Measurements from ENCODE around the gene PTGDR2. TPM values are rescaled to one million over a fixed set of nuclear protein-coding genes. Genes with fewer than 3 reads are reported as not detected.

The PTGDR2 gene
- total RNA-seq, 1 experiment from 2014 or later, result 0.07 TPM

DNA sequence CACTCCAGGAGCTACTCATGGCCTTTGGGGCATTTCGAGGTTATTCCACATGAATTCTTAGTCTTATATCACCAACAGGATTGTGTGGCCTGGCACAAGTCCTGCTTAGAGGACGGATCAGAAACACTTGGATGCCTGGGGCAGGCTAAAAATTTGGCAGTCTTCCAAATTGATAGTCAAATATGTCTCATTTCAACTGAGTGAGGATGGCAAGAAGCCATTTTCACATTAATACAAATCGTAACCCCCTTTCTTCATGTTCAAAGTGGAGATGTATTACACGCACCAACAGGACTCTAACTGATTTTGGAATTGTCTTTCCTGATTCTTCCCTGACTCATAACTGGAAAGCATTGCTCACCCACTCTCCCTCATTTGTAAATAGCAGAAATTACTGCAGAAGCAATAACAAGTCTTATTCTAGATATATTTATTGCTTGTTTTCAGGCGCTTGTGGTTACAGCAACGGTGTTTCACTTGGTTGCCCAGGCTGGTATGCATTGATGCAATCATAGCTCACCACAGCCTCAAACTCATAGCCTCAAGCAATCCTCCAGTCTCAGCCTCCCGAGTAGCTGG is 24.2 kb downstream of the PTGDR2 start (continued):
- TF ChIP-seq CREM (CRISPR knock-in tag; IDR thresholded peaks at IDR 0.05) (no peak), ZNF232 (CRISPR knock-in tag; IDR thresholded peaks at IDR 0.05) (no peak), ETV6 (CRISPR knock-in tag; IDR thresholded peaks at IDR 0.05) (no peak), NFATC4 (CRISPR knock-in tag; IDR thresholded peaks at IDR 0.05) (no peak)
- TF ChIP-seq, protein P1, sequence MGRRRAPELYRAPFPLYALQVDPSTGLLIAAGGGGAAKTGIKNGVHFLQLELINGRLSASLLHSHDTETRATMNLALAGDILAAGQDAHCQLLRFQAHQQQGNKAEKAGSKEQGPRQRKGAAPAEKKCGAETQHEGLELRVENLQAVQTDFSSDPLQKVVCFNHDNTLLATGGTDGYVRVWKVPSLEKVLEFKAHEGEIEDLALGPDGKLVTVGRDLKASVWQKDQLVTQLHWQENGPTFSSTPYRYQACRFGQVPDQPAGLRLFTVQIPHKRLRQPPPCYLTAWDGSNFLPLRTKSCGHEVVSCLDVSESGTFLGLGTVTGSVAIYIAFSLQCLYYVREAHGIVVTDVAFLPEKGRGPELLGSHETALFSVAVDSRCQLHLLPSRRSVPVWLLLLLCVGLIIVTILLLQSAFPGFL (CRISPR knock-in tag; IDR thresholded peaks at IDR 0.05; ENCODE audit: borderline replicate concordance), result no peak
- TF ChIP-seq, protein P2, sequence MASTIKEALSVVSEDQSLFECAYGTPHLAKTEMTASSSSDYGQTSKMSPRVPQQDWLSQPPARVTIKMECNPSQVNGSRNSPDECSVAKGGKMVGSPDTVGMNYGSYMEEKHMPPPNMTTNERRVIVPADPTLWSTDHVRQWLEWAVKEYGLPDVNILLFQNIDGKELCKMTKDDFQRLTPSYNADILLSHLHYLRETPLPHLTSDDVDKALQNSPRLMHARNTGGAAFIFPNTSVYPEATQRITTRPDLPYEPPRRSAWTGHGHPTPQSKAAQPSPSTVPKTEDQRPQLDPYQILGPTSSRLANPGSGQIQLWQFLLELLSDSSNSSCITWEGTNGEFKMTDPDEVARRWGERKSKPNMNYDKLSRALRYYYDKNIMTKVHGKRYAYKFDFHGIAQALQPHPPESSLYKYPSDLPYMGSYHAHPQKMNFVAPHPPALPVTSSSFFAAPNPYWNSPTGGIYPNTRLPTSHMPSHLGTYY (CRISPR knock-in tag; IDR thresholded peaks at IDR 0.05), result no peak

DNA sequence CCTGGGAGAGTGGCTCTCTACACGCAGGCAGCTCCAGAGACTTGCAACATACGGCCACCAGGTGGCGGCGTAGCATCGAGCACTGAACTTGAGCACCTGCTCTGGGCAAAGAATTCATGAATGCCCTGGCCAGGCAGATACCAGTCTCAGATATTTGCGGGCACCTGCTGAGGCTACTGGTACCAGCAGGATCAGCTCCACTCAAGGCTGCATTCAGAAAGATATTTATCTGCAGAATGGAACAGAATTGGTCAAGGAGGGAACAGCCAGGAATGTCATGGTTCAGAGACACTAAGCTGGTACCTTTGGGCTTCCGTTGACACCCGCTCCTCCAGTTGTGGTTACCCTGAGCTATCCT is 24.6 kb downstream of the PTGDR2 start:
- Mint-ChIP-seq H3K27ac (no peak overlapping the region), H3K9me3 (no peaks in the 10 kb centered on the region), H3K4me3 (peak overlapping the region; percentile 22; the same call in 1 of the 2 replicates), H3K4me1 (no peaks in the 10 kb centered on the region), H3K27me3 (ENCODE audit: low read depth) (peaks cover 11% of the 10 kb centered on the region), H3K36me3 (no peaks in the 10 kb centered on the region)
- DNase-seq (ENCODE audit: low spot score), result peak; percentile 83
- CTCF ChIA-PET, result interaction anchor here (0.5 to 7.6 kb wide), 33 partner anchors 9 to 314 kb away, joined by 3 to 277 read pairs (median 5); partner anchors contain the start of genes PRPF19, PTGDR2, TMEM109 and ZP1
- POLR2A ChIA-PET, result interaction anchor here (0.8 kb wide), 1 partner anchor 56 kb away, joined by 3 read pairs; no protein-coding TSS in a partner anchor
- no peak for TF ChIP-seq JAZF1 (CRISPR knock-in tag; IDR thresholded peaks at IDR 0.05)
- TF ChIP-seq, protein P3, sequence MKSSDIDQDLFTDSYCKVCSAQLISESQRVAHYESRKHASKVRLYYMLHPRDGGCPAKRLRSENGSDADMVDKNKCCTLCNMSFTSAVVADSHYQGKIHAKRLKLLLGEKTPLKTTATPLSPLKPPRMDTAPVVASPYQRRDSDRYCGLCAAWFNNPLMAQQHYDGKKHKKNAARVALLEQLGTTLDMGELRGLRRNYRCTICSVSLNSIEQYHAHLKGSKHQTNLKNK (CRISPR knock-in tag; IDR thresholded peaks at IDR 0.05), result no peak
- TF ChIP-seq, protein P4, sequence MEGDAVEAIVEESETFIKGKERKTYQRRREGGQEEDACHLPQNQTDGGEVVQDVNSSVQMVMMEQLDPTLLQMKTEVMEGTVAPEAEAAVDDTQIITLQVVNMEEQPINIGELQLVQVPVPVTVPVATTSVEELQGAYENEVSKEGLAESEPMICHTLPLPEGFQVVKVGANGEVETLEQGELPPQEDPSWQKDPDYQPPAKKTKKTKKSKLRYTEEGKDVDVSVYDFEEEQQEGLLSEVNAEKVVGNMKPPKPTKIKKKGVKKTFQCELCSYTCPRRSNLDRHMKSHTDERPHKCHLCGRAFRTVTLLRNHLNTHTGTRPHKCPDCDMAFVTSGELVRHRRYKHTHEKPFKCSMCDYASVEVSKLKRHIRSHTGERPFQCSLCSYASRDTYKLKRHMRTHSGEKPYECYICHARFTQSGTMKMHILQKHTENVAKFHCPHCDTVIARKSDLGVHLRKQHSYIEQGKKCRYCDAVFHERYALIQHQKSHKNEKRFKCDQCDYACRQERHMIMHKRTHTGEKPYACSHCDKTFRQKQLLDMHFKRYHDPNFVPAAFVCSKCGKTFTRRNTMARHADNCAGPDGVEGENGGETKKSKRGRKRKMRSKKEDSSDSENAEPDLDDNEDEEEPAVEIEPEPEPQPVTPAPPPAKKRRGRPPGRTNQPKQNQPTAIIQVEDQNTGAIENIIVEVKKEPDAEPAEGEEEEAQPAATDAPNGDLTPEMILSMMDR (IDR thresholded peaks at IDR 0.05), result peak; percentile 90
- peak; percentile 95 for ATAC-seq

DNA sequence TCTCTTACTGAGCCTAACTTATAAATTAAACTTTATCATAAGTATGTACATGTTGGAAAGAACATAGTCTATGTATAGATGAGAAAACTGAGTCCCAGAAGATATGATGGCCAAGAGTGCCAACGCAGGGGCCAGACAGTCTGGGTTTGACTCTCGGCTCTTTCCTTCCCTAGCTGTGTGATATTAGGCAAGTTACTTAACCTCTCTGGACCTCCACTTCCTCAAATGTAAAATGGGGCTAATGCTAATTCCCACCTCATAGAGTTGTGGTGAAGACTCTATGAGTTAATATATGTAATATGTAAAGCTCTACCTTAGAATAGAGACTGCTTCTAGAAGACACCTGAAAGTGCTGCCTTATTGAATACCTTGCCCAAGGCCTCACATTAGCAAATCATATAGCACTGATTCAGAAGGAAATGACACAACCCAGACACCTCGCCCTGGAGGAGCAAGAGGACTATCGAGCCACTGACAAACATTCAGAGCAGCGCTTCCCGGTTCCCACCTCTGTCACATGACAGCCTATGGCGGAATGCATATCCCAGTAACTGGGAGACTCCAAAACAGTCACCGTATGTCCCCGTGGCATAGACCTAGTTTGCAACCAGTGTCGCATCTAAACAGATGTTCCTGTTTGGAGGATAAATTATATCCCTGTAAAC is 25.1 kb downstream of the PTGDR2 start:
- CTCF ChIA-PET, result interaction anchor here (0.5 to 7.6 kb wide), 32 partner anchors 9 to 314 kb away, joined by 3 to 277 read pairs (median 5); partner anchors contain the start of genes PRPF19, TMEM109 and ZP1
- Mint-ChIP-seq H3K36me3 (no peaks in the 10 kb centered on the region), H3K4me1 (no peaks in the 10 kb centered on the region), H3K27me3 (ENCODE audit: low read depth) (peaks cover 8% of the 10 kb centered on the region), H3K4me3 (peak overlapping the region; percentile 22; the same call in 1 of the 2 replicates), H3K27ac (no peak overlapping the region), H3K9me3 (no peaks in the 10 kb centered on the region)
- no peak for DNase-seq (ENCODE audit: low spot score)
- POLR2A ChIA-PET, result interaction anchor here (0.8 kb wide), 1 partner anchor 57 kb away, joined by 3 read pairs; no protein-coding TSS in a partner anchor
- ATAC-seq, result peak; percentile 13; the same call in 1 of the 2 replicates
- TF ChIP-seq JUN (CRISPR knock-in tag; IDR thresholded peaks at IDR 0.05), result no peak
- no peak for TF ChIP-seq ZNF232 (CRISPR knock-in tag; IDR thresholded peaks at IDR 0.05)
- no peak for TF ChIP-seq ZNF671 (CRISPR knock-in tag; IDR thresholded peaks at IDR 0.05)
- no peak for TF ChIP-seq TEAD1 (CRISPR knock-in tag; IDR thresholded peaks at IDR 0.05)
- no peak for TF ChIP-seq CREM (CRISPR knock-in tag; IDR thresholded peaks at IDR 0.05)
- TF ChIP-seq TP53 (CRISPR knock-in tag; IDR thresholded peaks at IDR 0.05), result no peak
- TF ChIP-seq, protein P5, sequence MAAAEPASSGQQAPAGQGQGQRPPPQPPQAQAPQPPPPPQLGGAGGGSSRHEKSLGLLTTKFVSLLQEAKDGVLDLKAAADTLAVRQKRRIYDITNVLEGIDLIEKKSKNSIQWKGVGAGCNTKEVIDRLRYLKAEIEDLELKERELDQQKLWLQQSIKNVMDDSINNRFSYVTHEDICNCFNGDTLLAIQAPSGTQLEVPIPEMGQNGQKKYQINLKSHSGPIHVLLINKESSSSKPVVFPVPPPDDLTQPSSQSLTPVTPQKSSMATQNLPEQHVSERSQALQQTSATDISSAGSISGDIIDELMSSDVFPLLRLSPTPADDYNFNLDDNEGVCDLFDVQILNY (CRISPR knock-in tag; IDR thresholded peaks at IDR 0.05), result no peak
- TF ChIP-seq IRF2 (CRISPR knock-in tag; IDR thresholded peaks at IDR 0.05; ENCODE audit: borderline replicate concordance, low read depth), result no peak
- TF ChIP-seq, protein P6, sequence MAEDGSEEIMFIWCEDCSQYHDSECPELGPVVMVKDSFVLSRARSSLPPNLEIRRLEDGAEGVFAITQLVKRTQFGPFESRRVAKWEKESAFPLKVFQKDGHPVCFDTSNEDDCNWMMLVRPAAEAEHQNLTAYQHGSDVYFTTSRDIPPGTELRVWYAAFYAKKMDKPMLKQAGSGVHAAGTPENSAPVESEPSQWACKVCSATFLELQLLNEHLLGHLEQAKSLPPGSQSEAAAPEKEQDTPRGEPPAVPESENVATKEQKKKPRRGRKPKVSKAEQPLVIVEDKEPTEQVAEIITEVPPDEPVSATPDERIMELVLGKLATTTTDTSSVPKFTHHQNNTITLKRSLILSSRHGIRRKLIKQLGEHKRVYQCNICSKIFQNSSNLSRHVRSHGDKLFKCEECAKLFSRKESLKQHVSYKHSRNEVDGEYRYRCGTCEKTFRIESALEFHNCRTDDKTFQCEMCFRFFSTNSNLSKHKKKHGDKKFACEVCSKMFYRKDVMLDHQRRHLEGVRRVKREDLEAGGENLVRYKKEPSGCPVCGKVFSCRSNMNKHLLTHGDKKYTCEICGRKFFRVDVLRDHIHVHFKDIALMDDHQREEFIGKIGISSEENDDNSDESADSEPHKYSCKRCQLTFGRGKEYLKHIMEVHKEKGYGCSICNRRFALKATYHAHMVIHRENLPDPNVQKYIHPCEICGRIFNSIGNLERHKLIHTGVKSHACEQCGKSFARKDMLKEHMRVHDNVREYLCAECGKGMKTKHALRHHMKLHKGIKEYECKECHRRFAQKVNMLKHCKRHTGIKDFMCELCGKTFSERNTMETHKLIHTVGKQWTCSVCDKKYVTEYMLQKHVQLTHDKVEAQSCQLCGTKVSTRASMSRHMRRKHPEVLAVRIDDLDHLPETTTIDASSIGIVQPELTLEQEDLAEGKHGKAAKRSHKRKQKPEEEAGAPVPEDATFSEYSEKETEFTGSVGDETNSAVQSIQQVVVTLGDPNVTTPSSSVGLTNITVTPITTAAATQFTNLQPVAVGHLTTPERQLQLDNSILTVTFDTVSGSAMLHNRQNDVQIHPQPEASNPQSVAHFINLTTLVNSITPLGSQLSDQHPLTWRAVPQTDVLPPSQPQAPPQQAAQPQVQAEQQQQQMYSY (CRISPR knock-in tag; IDR thresholded peaks at IDR 0.05), result no peak
- TF ChIP-seq, protein P7, sequence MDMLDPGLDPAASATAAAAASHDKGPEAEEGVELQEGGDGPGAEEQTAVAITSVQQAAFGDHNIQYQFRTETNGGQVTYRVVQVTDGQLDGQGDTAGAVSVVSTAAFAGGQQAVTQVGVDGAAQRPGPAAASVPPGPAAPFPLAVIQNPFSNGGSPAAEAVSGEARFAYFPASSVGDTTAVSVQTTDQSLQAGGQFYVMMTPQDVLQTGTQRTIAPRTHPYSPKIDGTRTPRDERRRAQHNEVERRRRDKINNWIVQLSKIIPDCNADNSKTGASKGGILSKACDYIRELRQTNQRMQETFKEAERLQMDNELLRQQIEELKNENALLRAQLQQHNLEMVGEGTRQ (CRISPR knock-in tag; IDR thresholded peaks at IDR 0.05), result no peak
- no peak for TF ChIP-seq ZNF317 (CRISPR knock-in tag; IDR thresholded peaks at IDR 0.05; ENCODE audit: borderline replicate concordance, low read depth)
- TF ChIP-seq, protein P8, sequence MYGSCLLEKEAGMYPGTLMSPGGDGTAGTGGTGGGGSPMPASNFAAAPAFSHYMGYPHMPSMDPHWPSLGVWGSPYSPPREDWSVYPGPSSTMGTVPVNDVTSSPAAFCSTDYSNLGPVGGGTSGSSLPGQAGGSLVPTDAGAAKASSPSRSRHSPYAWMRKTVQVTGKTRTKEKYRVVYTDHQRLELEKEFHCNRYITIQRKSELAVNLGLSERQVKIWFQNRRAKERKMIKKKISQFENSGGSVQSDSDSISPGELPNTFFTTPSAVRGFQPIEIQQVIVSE (CRISPR knock-in tag; IDR thresholded peaks at IDR 0.05; ENCODE audit: borderline replicate concordance), result no peak
